Measurements from ENCODE around the gene STARD8.

- TF ChIP-seq CTCF (conservative IDR thresholded peaks at IDR 0.05; ENCODE audit: low read length) = no peak
- TF ChIP-seq EZH2phosphoT487 (IDR thresholded peaks at IDR 0.05; ENCODE audit: borderline replicate concordance, low read depth, low read length) = no peak
Measured at GRCh38 chrX:68658530-68658929, 11.1 kb downstream of the STARD8 start.

Measured in OCI-LY7 (cell line).